Adipose tissue (tissue), 3 donors: ENCODE measurements around the gene PTPRD. TPM values are rescaled to one million over a fixed set of nuclear protein-coding genes. Genes with fewer than 3 reads are reported as not detected.
"Not testable (repeated sequence)": the region's sequence is repeated elsewhere in the genome, so short reads cannot be mapped to it uniquely, and the experiment has no call there.

Experiments used
- H3K27ac ChIP-seq: one replicate; pipeline ENCODE4 v1.5.1; 2013; ENCODE audit warnings: low read depth, low read length
- WGBS, 3 donors: extraction: QIAGEN DNeasy Blood & Tissue Kit; methylation state at CpG; one replicate each; pipeline ENCODE4 v1.1.7; 2013; 5-methylcytosine and 5-hydroxymethylcytosine counted together
- polyA plus RNA-seq, 3 donors: library from polyadenylated mRNA; stranded (reverse); fragments of 200-250 nt; gene quantifications; one replicate each; pipeline ENCODE4 v1.2.3, GENCODE V29; 2013
- donor health status: healthy with polysubstance abuse.
- donor health status: Bipolar disorder and iron deficiency.
- donor health status: healthy.

Gene PTPRD
- polyA plus RNA-seq, 3 donors: 1.4 to 3.9 (median 2.1) TPM

- 47 to 86% (median 53%) methylated on average over 3 of the region's 3 CpGs for WGBS, 3 donors
- H3K27ac ChIP-seq: no peak overlapping the region
Measured at GRCh38 chr9:9951556-9952160, 661.1 kb downstream of the PTPRD start.

- WGBS, 3 donors: 95 to 100% (median 98%) methylated on average over 1 of the region's 1 CpG
- no peak overlapping the region for H3K27ac ChIP-seq
Measured at GRCh38 chr9:9950813-9951212, 662.0 kb downstream of the PTPRD start.

GRCh38 chr9:9949978-9950377 lies 662.8 kb downstream of the PTPRD start:
- WGBS, 3 donors: 36 to 69% (median 42%) methylated on average over 4 of the region's 4 CpGs
- H3K27ac ChIP-seq: no peak overlapping the region

- no peak overlapping the region for H3K27ac ChIP-seq
- WGBS, 3 donors: 49 to 78% (median 69%) methylated on average over 4 of the region's 4 CpGs
Measured at GRCh38 chr9:9949368-9949767, 663.4 kb downstream of the PTPRD start.

GRCh38 chr9:9945966-9946365 lies 666.8 kb downstream of the PTPRD start:
- no peak overlapping the region for H3K27ac ChIP-seq

GRCh38 chr9:9942764-9943424 lies 669.9 kb downstream of the PTPRD start:
- 21 to 23% (median 21%) methylated on average over 5 of the region's 5 CpGs for WGBS, 3 donors
- H3K27ac ChIP-seq: no peak overlapping the region

- no peak overlapping the region for H3K27ac ChIP-seq
- WGBS, 3 donors: 88 to 92% (median 91%) methylated on average over 4 of the region's 4 CpGs
Measured at GRCh38 chr9:9938432-9938831, 674.4 kb downstream of the PTPRD start.

- WGBS, 3 donors: 72 to 89% (median 84%) methylated on average over 15 to 16 of the region's 16 CpGs
- H3K27ac ChIP-seq: not testable (repeated sequence)
Measured at GRCh38 chr9:9931464-9931863, 681.3 kb downstream of the PTPRD start.

GRCh38 chr9:9924376-9924775 lies 688.4 kb downstream of the PTPRD start:
- 57 to 72% (median 61%) methylated on average over 3 of the region's 3 CpGs for WGBS, 3 donors
- no peak overlapping the region for H3K27ac ChIP-seq

GRCh38 chr9:9921805-9922204 lies 691.0 kb downstream of the PTPRD start:
- H3K27ac ChIP-seq: no peak overlapping the region
- WGBS, 3 donors: 48 to 74% (median 67%) methylated on average over 2 of the region's 2 CpGs

- H3K27ac ChIP-seq: no peak overlapping the region
- 65 to 72% (median 71%) methylated on average over 7 of the region's 7 CpGs for WGBS, 3 donors
Measured at GRCh38 chr9:9920425-9921060, 692.3 kb downstream of the PTPRD start.

- WGBS, 3 donors: 83 to 89% (median 86%) methylated on average over 3 of the region's 3 CpGs
- no peak overlapping the region for H3K27ac ChIP-seq
Measured at GRCh38 chr9:9919174-9919775, 693.5 kb downstream of the PTPRD start.

GRCh38 chr9:9917400-9917799 lies 695.4 kb downstream of the PTPRD start:
- no peak overlapping the region for H3K27ac ChIP-seq

- H3K27ac ChIP-seq: no peak overlapping the region
- WGBS, 3 donors: 65 to 84% (median 83%) methylated on average over 3 of the region's 3 CpGs
Measured at GRCh38 chr9:9914174-9914573, 698.6 kb downstream of the PTPRD start.

- no peak overlapping the region for H3K27ac ChIP-seq
- WGBS, 3 donors: 24 to 79% (median 54%) methylated on average over 1 of the region's 1 CpG
Measured at GRCh38 chr9:9913276-9913832, 699.4 kb downstream of the PTPRD start.

- WGBS, 3 donors: 5 to 11% (median 8%) methylated on average over 2 of the region's 2 CpGs
Measured at GRCh38 chr9:9912459-9912858, 700.3 kb downstream of the PTPRD start.

GRCh38 chr9:9905736-9906135 lies 707.1 kb downstream of the PTPRD start:
- WGBS, 3 donors: 50 to 57% (median 56%) methylated on average over 3 of the region's 3 CpGs
- H3K27ac ChIP-seq: no peak overlapping the region

More at GRCh38 chr9:9912459-9912858, 700.3 kb downstream of the PTPRD start:
- no peak overlapping the region for H3K27ac ChIP-seq

- WGBS, 3 donors: 20 to 28% (median 20%) methylated on average over 3 of the region's 3 CpGs
- no peak overlapping the region for H3K27ac ChIP-seq
Measured at GRCh38 chr9:9904041-9904440, 708.8 kb downstream of the PTPRD start.

- 52 to 65% (median 59%) methylated on average over 4 of the region's 4 CpGs for WGBS, 3 donors
- H3K27ac ChIP-seq: no peak overlapping the region
Measured at GRCh38 chr9:9901624-9902023, 711.2 kb downstream of the PTPRD start.
